RPMI8226 (cell line): ENCODE measurements around the gene LSM2.
"Not testable (repeated sequence)": the region's sequence is repeated elsewhere in the genome, so short reads cannot be mapped to it uniquely, and the experiment has no call there.

ENCODE experiments used
- DNase-seq: peaks from one replicate; pipeline ENCODE4 v3.0.0-alpha.2; 2015

LSM2 gene

DNA sequence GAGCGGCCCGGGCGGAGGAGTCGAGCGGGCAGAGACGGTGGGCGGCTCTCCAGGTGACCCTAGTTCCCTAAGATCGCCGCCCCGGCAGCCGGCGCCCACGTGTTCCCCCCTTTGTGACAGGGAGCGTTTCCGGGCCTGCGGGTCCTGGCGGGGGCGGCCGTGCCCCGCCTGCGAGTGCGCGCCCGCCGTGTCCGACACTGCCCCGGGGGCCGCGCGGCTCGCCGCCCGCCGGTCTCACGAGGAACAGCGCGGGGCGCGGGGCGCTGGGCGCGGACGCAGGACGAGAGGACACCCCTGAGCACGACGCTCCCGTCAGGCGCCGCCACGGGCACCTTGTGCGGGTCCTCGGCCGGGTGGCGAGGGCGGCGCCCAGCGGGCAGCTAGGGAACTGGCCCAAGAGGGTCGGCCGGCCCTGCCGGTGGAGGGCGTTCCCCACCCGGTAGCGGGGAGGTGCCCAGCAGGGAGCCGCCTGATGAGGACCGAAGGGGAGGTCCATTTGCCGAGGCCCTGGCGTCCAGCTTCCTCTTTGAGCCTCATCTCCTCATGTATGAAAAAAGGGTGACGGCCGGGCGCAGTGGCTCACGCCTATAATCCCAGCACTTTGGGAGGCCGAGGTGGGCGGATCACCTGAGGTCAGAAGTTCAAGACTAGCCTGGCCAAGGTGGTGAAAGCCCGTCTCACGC is 11.0 kb downstream of the LSM2 start, which contains the start of gene VARS1:
VARS1 (minus strand) TSS at position 137 of the 683 bp plus-strand sequence. CDS start 535 bp downstream, outside the sequence.
- DNase-seq = peak; percentile 96

DNA sequence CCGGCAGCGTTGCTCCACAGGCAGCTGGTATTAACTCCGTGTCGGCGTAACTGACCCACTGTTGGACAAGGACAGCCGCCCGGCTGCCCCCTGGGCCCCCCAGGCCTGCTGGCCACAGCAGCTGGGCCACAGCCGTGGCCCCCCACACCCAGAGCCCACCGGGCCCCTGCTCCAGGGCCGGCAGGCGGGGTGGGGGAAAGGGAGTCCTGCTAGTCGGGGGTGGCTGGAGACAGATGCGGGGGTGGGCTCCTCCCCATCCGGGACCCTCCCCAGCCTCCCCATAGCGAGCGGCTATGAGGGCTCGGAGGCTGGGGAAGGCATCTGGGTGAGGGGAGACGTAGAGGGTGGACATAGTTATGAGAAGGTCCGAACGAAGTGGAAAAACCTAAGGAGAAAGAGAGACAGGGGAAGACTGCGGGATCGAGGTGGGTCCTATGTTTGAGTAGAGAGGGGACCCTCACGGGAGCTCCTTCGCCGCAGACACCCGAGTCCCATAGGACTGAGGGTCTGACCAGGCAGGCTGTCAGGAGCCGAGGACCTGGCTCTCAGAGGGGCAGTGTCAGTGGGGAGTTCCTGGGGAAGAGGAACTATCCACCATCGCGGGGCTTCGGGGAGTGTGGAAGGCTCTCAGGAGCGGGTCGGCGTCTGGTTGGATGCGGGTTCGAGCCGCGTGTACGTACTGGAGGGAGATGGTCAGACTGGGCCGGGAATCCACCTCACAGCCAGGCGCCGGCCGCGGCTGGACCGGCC is 11.7 kb downstream of the LSM2 start:
- DNase-seq = no peak

DNA sequence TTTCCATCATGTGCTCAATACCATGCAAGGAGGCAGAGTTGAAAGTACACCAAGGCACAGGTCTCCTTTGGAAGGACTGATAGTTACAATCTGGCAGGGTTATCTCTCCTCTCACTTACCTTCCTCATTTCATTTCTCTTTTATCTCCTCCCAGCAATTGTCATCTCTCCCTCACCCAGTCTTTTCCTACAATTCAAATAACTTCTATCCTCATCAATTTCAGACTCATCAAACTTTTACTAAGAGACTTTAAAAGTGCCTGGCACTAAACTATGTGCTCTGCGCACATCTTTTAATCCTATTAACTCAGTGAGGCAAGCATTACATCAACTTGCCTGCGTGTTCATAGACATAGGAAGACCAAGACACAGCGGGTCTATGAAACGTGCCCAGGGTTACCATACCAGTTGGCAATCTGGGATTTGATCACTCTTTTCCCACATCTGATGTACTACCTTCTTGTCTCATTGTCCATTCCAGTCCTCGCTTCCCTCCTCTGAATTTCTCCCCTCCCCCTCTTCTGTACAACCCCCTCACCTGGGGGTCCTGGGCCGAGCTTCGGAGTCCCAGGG is 12.4 kb downstream of the LSM2 start:
- DNase-seq = peak; percentile 37

DNA sequence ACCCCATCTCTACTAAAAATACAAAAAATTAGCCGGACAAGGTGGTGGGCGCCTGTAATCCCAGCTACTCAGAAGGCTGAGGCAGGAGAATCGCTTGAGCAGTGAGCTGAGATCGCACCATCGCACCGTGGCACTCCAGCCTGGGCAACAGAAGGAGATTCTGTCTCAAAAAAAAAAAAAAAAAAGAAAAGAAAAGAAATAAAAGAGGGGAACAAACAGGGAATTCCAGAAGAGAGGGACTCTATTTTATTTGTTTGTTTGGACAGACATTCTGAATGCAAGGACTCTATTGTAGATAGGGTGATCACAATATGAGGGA is 12.9 kb downstream of the LSM2 start:
- DNase-seq = not testable (repeated sequence)

DNA sequence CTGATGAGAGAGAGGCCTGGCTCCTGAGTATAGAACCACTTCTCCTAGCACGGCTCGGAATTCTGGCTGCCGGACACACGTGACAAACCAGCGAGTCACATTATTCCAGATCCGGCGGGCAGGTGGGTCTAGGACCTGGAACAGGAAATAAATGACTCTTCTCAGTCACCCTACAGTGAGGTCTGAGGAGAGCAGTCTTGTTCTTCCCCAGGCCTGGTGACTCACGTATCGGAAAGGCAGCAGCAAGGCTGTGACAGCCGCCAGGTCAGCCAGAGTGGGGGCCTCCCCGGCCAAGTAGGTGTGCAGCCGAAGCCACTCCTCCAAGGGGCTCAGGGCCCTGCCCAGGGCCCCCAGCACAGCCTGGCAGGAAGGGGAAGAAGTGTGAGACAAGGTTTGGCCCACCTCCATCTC is 14.0 kb downstream of the LSM2 start:
- DNase-seq = peak; percentile 88

DNA sequence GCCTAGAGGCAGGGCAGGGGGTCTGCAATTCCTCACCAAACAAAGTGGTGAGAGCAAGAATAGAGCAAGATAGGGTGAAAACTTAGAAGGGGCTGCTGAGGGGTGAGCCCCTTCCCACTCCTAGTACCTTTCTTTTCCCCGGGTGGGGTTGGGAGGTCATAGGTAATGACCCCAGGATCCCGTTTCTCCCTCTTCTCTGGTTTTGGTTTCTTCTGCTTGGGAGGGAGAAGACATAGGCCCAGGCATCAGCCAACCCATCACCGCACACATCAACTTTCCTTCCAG is 14.7 kb downstream of the LSM2 start:
- DNase-seq = no peak

DNA sequence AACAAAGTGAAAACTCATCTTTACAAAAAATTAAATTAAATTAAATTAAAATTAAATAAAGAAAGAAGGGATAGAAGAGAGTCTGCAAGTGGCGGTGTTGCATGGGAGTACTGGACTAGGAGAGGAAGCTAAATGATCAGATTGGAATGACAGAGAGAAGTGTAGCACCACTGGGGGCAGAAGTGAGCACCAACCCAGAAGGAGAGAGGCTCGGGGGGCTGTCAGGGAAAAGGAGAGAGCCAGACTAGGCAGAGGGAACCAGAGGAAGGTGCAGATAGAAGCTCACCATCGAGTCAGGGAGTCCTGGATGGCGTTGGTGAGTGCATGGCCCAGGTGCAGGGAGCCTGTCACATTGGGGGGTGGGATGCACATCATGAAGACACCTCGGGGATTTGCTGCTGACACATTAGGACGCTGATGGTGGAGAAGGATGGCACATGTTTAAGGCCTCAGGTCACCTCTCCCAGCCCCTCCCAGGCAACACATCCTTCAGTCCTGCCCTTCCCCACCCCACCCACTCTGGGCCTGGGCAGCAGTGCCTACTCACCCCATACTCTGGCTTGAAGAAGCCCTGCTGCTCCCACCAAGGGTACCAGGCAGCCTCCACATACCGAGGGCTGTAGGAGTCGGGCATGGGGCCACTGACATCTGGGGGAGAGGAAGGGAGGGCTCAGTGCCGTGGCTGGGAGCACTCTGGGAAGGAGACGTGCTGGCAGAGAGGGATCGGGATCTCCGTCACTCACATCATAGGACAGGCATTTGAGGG is 15.3 kb downstream of the LSM2 start:
- peak; percentile 63 for DNase-seq

DNA sequence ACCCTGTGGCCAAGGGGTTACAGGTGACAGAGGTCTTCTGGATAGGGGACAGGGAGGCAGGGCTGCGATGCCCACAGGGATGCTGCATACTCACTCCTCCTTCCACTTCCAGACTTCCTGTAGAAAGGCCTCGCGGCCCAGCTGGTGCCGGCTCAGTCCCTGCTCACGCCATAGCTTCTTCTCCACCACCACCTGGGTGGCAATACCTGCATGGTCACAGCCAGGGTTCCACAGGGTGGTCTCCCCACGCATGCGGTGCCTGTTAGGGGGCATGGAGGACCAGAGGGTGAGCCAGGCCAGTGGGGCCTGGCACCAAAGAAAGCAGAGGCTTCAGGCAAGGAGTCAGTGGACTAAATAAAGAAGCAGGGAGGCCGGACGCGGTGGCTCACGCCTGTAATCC is 21.3 kb downstream of the LSM2 start:
- DNase-seq = no peak

DNA sequence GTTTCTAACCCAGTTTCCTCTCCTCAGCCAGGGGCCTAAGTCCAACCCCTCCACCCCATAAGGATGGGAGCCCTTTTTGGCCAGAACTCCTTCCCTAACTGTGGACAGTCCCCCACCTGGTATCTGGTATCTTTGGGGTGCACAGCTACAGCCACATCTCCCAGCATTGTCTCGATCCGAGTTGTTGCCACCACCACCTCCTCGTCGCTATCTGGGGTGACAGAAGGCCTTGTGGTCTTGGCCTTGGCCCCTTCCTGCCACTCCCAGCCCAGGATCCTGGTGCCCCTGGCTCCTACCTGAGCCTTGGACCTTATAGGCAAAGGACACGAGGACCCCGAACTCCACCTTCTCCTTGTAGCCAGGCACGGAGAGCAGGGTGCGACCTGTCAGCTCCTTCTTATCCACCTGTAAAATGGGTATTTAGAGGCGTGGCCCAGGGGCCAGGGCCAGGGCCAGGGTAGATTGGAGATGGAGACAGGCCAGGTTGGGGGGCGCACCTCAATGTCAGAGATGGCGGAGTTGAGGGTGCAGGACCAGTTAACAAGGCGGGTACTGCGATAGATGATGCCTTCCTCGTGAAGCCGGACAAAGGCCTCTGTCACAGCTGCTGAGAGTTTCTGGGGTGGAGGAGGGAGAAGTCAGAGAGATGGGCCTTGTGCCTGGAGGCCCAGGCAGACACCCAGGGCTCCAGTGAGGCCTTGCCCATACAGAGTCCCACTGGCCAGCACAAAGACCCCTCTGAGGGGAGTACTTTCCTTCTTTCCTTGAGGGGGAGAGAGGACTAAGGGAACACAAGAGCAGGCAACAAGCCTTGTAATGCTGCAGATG is 22.5 kb downstream of the LSM2 start:
- DNase-seq = no peak

DNA sequence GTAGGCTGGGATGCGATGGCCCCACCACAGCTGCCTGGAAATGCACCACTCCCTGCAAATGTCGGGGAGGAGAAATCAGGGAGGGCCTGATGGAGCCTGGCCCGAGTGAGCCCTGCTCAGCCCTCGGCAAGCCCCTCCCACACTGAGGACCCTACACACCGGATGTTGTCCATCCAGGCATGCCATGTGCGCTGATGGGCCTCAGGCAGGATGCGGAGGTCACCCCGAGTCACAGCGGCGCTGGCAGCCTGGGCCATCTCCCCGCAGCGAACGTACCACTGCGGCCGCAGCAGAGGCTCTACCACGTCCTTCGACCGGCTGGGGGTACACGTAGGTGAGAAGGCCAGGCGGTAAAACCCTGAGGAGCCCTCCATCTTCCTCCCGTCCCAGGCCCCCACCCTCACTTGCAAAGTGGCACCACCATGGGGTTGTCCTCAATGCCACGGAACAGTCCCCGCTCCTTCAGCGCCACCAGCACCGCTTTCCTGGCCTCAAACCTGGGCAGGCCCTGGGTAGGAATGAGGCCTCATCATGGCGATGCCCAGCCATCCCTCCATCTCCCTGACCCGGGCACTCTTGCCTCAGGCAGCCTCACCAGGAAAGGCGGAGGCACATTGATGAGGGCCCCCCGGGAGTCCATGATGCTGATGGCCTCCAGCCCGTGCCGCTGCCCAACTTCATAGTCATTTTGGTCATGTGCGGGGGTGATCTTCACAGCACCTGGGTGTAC is 24.5 kb downstream of the LSM2 start:
- DNase-seq = no peak

DNA sequence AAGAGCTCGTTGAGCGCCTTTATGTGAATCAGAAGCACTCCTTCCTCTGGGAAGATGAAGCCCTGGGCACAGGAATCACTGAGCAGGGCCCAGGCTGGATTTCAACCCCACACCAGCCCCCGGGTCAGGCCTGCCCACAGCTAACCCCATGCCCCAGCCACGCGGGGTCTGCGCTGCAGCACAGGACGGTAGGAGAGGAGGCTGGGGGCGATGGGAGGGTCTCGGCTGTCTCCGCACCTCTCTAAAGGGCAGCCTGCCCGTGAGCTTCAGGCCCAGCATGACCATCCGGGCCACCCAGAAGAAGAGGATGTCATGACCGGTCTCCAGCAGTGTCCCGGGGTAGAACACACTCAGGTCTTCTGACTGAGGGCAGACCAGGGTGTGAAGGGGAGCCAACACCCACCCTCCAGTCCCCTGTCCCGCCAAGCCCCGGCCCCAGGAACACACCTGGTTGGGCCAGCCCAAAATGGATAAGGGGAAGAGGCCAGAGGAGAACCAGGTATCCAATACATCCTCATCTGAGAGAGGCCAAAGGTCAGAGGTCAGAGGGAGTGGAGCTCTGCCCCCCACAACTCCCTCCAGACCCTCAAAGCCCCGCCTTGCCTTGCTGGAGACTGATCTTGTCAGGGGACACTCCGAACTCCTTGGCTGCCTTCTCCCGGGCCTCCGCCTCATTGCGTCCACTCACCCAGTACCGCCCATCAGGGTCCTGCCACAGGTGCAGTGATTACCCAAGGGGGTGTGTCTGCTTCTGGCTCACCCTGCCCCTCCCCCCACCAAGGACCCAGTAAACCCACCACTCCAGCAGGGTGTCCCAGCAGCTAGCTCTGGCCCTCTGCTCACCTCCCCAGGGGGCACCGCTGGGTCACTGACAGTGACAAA is 25.3 kb downstream of the LSM2 start:
- no peak for DNase-seq

DNA sequence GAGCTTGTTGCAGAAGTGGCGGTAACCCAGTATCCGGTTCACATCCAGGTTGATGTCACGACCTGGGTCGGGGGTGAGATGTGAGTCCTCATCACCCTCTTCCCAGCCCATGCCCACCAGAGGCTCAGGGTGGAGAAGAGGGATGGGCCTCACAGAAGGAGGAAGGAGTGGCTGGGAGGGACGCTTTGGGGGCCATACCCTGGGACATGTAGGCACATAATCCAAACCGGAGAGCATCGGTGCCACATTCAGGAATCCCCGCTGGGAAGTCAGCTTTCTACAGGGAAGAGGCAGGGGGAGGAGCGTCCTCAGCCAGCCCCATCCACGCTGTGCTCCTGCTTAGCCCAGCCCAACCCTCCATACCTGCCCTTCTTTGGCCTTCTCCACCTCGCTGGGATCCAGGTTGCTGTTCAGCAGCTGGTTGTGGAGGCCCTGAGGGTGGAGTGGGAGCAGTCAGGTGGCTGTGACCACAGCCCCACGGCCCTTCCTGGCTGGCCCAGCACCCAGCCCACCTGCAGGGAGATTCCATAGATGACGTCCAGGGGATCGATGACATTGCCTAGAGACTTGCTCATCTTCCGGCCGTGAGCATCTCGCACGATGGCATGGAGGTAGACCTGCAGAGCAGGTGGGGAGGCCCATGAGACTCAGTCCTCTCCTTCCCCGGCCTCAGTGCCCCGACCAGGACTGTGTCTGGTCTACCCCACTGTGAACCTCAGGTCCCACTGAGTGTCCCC is 26.1 kb downstream of the LSM2 start:
- no peak for DNase-seq

DNA sequence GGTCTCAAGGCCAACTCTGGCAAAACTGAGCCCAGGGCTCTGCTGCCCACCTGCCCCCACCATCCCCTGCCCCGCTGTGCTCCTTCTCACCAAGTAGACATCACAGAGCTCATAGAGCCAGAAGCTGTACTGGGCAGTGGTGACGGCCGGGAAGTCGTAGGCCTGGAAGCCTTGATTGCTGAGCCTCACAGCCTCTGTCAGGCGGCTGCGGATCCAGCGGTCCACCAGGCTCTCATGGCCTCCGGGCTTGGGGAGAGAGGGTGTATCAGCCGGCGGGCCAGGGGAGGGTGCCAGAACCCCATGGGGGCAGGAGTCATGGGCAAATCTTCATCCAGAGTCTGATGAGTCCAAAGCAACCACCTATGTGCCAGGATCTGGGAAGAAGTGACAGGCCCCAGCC is 26.9 kb downstream of the LSM2 start:
- no peak for DNase-seq

DNA sequence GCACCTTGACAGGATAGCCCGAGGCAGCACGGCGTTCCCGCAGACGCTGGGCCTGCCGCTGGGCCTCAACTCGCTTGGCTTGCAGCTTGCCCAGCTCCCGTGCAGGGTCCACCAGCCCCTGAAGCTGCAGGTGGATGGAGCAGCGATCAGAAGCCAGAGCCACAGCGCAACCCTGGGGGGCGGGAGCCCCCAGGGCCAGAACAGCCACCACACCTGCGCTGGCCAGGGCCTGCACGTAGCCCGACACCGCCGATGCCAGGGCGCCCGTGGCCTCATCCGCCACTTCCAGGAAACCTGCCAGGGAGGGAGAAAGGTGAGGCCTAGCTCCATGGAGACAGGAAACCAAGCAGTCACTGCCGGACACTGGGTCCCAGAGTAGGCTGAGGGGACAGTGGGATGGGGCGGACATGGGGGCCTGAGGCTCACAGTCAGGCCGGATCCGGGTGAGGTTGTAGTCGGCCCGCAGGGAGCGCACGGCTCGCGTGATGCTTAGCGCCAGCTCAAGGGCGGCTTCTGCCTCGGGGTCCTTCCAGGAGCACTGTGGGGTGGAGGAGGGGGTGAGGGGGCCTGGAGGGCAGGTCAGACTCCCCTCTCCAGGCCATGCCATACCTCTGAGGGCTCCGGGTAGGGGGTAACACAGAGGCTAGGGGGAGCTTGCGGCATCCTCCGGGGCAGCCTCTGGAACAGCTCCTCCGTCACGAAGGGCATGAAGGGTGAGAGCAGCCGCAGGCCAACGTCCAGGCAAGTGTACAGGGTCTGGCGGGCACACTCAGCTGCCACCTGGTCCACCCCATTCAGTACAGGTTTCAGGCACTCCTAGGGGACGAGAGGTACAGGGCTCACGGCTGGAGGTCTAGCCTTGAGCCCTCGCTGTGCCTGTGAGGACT is 27.5 kb downstream of the LSM2 start:
- no peak for DNase-seq

DNA sequence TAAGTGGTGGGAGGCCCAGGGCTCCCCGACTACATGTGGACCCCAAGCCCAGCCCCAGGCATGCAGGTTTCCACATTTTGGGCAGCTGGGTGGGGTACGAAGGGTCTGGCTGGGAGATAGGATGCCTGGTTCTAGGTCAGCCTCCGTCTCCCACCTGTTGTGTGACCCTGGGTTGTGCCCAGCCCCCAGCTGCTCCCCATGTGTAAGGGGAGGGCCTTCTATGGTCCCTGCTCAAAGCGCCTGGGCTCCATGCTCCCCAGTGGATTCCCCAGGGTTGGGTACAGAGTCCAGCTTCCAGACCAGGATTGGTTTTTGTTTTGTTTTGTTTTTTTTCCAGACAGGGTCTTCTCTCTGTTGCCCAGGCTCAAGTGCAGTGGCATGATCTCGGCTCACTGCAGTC is 28.6 kb downstream of the LSM2 start:
- no peak for DNase-seq

DNA sequence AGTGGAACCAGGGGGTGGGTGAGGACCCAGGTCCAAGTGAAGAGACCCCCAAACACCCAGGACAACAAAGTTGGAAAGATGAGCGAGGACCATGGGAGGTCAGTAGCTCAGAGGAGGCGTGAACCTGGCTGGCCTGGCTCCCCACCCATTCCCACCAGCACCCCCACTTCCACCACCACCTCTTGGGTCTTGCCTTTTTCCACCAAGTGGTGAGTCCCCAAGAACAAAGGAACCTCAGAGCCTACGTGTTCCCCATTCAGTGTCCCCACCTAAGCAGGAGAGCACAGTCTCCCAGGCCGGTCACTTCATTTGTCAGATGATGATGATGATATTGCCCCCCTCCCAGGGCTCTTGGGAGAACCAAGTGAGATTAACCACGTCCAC is 29.1 kb downstream of the LSM2 start:
- DNase-seq = no peak

DNA sequence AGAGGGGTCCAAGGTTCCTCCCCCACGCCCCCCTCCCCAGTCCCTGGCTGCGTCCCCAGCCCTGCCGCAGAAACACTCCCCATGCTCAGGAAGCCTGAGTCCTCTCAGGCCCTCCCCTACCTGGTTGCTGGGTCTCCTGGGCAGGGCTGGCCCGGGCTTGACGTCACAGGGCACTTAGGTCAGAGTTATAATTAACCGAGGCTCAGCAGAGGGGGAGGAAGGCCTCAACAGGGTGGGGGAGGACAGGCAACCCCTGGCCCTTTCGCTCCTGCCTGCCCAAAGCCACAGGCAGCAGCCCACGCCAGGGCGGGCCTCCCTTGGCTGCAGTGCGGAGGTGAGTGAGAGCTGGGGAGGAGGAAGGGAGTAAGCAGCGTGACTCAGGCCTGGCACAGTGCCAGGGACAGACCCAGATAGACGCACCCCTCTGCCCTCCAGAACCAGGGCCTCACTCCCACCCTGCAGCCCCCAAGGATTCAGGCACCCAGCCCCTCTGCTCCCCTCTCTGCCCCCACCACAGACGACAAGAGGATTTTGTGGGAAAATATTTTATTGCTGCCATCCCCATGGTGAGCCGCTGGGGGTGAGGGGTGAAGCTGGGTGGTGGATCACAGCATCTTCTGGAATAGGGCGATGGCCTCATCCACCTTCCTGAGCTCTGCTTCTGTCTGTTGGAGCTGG is 29.6 kb downstream of the LSM2 start, which contains the start of gene VWA7:
VWA7 (minus strand) TSS at position 340 of the 678 bp plus-strand sequence. CDS start 549 bp downstream, outside the sequence.
- DNase-seq = peak; percentile 98

DNA sequence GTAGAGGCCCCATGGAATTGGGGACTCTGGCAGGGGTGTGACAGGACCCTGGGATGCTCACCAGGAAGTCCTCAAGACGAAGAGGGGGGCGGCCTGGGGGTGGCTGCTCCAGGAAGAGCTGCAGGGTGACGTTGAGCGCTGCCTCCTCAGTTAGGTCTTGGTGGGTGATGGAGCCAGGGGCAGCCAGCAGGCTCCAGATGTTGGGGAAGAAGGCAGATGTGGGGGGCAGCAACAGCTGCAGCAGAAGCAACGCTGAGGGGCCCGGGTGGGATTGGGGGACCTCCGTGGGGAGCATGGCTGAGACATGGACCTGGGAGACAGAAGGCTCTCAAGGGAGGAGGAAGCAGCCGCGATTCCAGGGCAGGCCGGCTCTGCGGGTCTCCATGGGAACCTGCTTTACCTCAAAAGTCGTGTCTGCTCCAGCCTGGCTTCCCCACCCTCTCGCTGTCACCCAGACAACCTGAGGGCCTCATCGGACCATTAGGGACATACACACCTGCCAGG is 30.2 kb downstream of the LSM2 start:
- DNase-seq = no peak
